IPS-15b (cell line): ENCODE measurements around the gene ZNF584.

Experiments used
- H3K27me3 ChIP-seq: one replicate; pipeline ENCODE4 v1.6.1; 2013; ENCODE audit warnings: low read length; ENCODE audit not compliant: control insufficient read depth, insufficient read depth
- H3K36me3 ChIP-seq: one replicate; pipeline ENCODE4 v1.6.1; 2013; ENCODE audit warnings: low read length; ENCODE audit not compliant: control insufficient read depth, insufficient read depth
- H3K4me1 ChIP-seq: one replicate; pipeline ENCODE4 v1.6.1; 2013; ENCODE audit warnings: mild to moderate bottlenecking, low read length; ENCODE audit not compliant: control insufficient read depth, insufficient read depth
- H3K4me3 ChIP-seq: one replicate; pipeline ENCODE4 v1.5.1; 2013; ENCODE audit warnings: low read depth, low read length
- H3K9ac ChIP-seq: one replicate; pipeline ENCODE4 v1.6.1; 2013; ENCODE audit warnings: low read depth, mild to moderate bottlenecking, low read length
- H3K9me3 ChIP-seq: one replicate; pipeline ENCODE4 v1.6.1; 2013; ENCODE audit warnings: mild to moderate bottlenecking, low read length; ENCODE audit not compliant: control insufficient read depth, insufficient read depth

The ZNF584 gene

DNA sequence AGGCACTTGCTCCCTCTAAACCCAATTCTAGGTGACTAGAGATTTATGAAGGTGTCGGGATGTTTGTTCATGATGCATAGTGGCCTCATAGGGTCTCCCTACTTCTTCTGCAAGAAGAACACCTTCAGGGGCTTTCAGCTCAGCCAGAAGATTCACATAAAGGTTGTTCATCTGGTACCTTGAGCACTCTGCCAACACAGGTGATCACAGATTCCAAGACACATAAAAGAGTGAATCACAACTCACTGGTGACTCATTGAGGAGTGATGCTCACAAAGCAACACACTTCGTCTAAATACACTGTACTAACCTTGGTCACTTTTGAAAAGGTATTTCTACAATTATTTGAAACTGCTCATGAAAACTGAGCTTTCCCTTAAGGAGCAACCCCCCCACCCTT lies 51.6 kb downstream of the ZNF584 start:
- no peaks in the 10 kb centered on the region for H3K27me3 ChIP-seq
- H3K36me3 ChIP-seq: peaks cover 5% of the 10 kb centered on the region
- H3K4me3 ChIP-seq: no peak overlapping the region
- H3K9me3 ChIP-seq: no peaks in the 10 kb centered on the region
- no peak overlapping the region for H3K9ac ChIP-seq
- no peaks in the 10 kb centered on the region for H3K4me1 ChIP-seq

DNA sequence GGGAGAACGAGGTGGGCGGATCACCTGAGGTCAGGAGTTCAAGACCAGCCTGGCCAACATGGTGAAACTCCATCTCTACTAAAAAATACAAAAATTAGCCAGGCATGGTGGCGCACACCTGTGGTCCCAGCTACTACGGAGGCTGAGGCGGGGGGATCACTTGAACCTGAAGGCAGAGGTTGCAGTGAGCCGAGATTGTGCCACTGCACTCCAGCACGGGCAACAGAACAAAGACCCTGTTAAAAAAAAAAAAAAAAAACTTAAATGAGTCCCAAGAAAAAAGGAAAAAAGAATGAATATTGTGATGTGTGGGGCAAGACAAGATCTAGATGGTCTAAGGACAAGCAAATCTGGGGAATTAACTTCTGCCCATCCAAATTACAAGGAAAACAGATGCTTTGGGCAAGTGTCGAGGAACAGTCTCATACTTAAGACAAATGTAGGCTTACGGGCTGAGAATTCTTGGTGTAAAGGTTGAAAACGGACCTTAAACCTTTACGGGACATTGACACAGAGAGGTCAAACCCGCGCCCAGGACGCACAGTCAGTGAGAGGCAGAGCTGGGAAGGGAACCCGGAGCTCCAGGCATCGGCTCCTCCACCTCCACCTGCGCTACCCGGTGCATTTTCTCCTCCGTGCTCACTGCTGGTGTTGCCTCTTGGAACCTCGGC lies 57.8 kb downstream of the ZNF584 start:
- no peak overlapping the region for H3K9ac ChIP-seq
- H3K9me3 ChIP-seq: no peaks in the 10 kb centered on the region
- peaks cover 3% of the 10 kb centered on the region for H3K4me1 ChIP-seq
- peak overlapping the region; percentile 49 for H3K4me3 ChIP-seq
- peaks cover 5% of the 10 kb centered on the region for H3K27me3 ChIP-seq
- peaks cover 5% of the 10 kb centered on the region for H3K36me3 ChIP-seq

DNA sequence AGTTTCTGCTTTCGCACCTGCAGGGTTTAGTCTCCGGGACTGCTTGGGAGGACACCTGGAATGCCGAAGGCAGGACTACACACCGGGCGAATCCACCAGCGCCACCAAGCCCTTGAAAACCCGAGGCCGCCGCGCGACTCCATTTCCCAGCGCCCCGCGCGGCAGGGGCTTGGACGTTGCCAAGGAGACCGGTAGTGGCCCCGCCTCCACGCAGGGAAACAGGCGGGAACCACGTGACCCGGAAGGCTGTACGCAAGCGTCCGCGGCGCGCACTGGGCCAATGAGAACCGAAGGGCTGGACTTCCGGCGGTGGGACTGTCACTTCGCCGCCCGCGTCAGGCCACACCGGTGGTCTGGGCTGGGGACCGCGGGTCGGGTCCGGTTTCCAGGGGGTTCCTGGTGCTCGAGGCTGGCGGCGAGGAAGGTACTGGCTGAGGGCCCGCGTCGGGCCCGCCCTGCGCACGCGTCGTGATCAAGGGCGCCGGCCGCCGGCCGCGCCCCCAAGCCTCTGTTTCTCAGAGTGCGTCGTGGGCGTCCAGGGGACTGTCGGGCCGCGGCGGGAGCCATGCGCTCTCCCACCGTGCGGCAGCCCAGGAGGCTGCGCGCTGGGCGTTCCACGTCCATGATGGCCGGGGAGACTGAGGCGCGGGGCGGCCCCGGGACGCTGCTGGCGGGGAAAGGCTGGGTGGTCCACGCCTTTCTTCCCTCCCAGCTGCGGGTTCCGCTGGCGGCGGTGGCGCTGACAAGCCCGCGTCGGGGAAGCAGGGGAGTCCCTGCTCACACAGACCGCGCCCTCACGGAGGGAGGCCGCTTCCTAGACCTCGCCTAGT lies 58.5 kb downstream of the ZNF584 start, which contains the start of gene ZNF324:
ZNF324 (plus strand) TSS at position 321 of the 830 bp plus-strand sequence. CDS start 2,106 bp downstream, outside the sequence.
- no peaks in the 10 kb centered on the region for H3K9me3 ChIP-seq
- peaks cover 5% of the 10 kb centered on the region for H3K27me3 ChIP-seq
- peaks cover 8% of the 10 kb centered on the region for H3K36me3 ChIP-seq
- peak within 1 kb of the TSS; percentile 49 for H3K4me3 ChIP-seq
- H3K4me1 ChIP-seq: peaks cover 3% of the 10 kb centered on the region
- H3K9ac ChIP-seq: no peak within 1 kb of the TSS
